Endodermal cell (in vitro differentiated cells): Measurements from ENCODE around the gene FREY1. TPM values are rescaled to one million over a fixed set of nuclear protein-coding genes. Genes with fewer than 3 reads are reported as not detected.

Source experiments
- DNase-seq: peaks from one replicate; pipeline ENCODE4 v3.0.0-alpha.2; 2017
- H3K27ac ChIP-seq: 2 replicates; pipeline ENCODE4 v1.5.1; 2013; ENCODE audit warnings: mild to moderate bottlenecking, low read depth, low read length, moderate library complexity
- H3K27me3 ChIP-seq: 2 replicates; pipeline ENCODE4 v1.6.1; 2013; ENCODE audit warnings: mild to moderate bottlenecking, low read length, moderate library complexity; ENCODE audit not compliant: insufficient read depth, control insufficient read depth, poor library complexity, severe bottlenecking
- H3K36me3 ChIP-seq: 2 replicates; pipeline ENCODE4 v1.7.0; 2013; ENCODE audit warnings: mild to moderate bottlenecking, low read length, moderate library complexity; ENCODE audit not compliant: control insufficient read depth, insufficient read depth
- H3K4me1 ChIP-seq: one replicate; pipeline ENCODE4 v1.7.0; 2013; ENCODE audit warnings: low read length; ENCODE audit not compliant: control insufficient read depth, insufficient read depth
- H3K4me3 ChIP-seq: 2 replicates; pipeline ENCODE4 v1.5.1; 2013; ENCODE audit warnings: mild to moderate bottlenecking, low read length, moderate library complexity
- H3K9ac ChIP-seq: 2 replicates; pipeline ENCODE4 v1.6.1; 2013; ENCODE audit warnings: mild to moderate bottlenecking, low read length, moderate library complexity; ENCODE audit not compliant: poor library complexity, severe bottlenecking; ENCODE audit errors: extremely low read depth
- H3K9me3 ChIP-seq: 2 replicates; pipeline ENCODE4 v1.6.1; 2013; ENCODE audit warnings: mild to moderate bottlenecking, low read length, moderate library complexity; ENCODE audit not compliant: control insufficient read depth
- H3K27ac Mint-ChIP-seq: 2 replicates; pipeline ENCODE4 v1.8.0; 2020; ENCODE audit warnings: mixed read lengths
- H3K27me3 Mint-ChIP-seq: 2 replicates; pipeline ENCODE4 v1.8.0; 2021; ENCODE audit warnings: mild to moderate bottlenecking, mixed read lengths; ENCODE audit not compliant: insufficient read depth
- H3K36me3 Mint-ChIP-seq: 2 replicates; pipeline ENCODE4 v1.8.0; 2020; ENCODE audit warnings: low read depth, mixed read lengths
- H3K4me1 Mint-ChIP-seq: 2 replicates; pipeline ENCODE4 v1.8.0; 2020; ENCODE audit warnings: mixed read lengths
- H3K4me3 Mint-ChIP-seq: 2 replicates; pipeline ENCODE4 v1.8.0; 2020; ENCODE audit warnings: mild to moderate bottlenecking, moderate library complexity, mixed read lengths
- H3K9me3 Mint-ChIP-seq: 2 replicates; pipeline ENCODE4 v1.8.0; 2020; ENCODE audit warnings: mild to moderate bottlenecking, mixed read lengths
- WGBS, 2 experiments: methylation state at CpG; one replicate each; pipeline versions ENCODE4 v1.1.5 to v1.1.7; 2013; ENCODE audit warnings: missing lambda C conversion rate in 2 of 2, mixed read lengths in 1 of 2; ENCODE audit not compliant: insufficient coverage in 1 of 2, insufficient read length in 1 of 2; 5-methylcytosine and 5-hydroxymethylcytosine counted together
- total RNA-seq, 2 donors: library from RNA; stranded (reverse); fragmentation: NEBNext Ultra II Directional in 1 of 2; extraction: Animal tissue kit (Norgen Biotek cat#: 25700) in 1 of 2; gene quantifications; 2 replicates in 1 of 2; 3 replicates in 1 of 2; pipeline ENCODE4 v1.2.1, GENCODE V29; 2021
- TF ChIP-seq, protein P1 (sequence below): fragments of 200-600 bp; sonication (generic); conservative IDR thresholded peaks from 2 replicates; pipeline ENCODE4 v1.5.0; 2021; ENCODE audit warnings: antibody characterized with exemption, mild to moderate bottlenecking

FREY1 gene
- total RNA-seq, 2 donors from 2014 or later, result 1.1 to 1.5 TPM

DNA sequence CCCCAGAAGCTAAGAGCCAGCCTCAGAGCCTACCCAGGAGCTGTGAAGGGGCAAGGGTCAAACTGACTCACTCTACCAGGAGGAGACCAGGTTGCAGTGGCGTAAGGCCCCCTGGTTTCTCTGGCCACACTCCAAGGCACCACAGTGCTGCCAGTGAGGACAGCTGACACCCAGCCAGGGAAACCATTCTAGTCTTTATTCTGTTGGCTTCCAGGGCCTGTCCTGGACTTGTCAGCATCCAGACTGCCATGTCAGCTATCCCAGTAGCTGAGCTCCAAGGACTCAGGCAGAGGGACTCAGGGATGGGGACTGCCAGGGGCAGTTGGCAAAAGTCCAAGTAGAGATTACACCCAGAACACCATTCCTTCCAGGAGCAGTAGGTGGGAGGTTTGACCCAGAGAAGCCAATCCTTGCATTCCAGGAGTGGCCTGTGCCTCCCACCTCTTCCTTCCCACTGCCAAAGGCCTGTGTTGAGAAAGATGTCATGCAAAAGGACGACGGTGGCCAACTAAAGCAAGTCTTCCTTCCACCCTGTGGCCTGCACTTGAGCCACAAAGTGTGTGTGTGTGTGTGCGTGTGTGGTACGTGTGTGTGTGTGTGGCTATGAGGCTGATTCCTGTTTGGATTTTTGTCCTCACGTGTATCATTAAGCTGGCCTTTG is 25.2 kb downstream of the FREY1 start:
- H3K9me3 Mint-ChIP-seq, result no peaks in the 10 kb centered on the region
- H3K27ac Mint-ChIP-seq, result no peak overlapping the region
- no peak for DNase-seq
- 96 to 100% methylated on average over 1 to 4 of the region's 6 CpGs for WGBS, 2 experiments
- H3K4me3 ChIP-seq, result no peak overlapping the region
- H3K9ac ChIP-seq, result no peak overlapping the region
- peaks cover 4% of the 10 kb centered on the region for H3K36me3 Mint-ChIP-seq
- H3K4me1 Mint-ChIP-seq, result peaks cover 4% of the 10 kb centered on the region
- peaks cover 15% of the 10 kb centered on the region for H3K27me3 Mint-ChIP-seq
- H3K27me3 ChIP-seq, result peaks cover 11% of the 10 kb centered on the region
- H3K4me1 ChIP-seq, result no peaks in the 10 kb centered on the region
- TF ChIP-seq, protein P1, sequence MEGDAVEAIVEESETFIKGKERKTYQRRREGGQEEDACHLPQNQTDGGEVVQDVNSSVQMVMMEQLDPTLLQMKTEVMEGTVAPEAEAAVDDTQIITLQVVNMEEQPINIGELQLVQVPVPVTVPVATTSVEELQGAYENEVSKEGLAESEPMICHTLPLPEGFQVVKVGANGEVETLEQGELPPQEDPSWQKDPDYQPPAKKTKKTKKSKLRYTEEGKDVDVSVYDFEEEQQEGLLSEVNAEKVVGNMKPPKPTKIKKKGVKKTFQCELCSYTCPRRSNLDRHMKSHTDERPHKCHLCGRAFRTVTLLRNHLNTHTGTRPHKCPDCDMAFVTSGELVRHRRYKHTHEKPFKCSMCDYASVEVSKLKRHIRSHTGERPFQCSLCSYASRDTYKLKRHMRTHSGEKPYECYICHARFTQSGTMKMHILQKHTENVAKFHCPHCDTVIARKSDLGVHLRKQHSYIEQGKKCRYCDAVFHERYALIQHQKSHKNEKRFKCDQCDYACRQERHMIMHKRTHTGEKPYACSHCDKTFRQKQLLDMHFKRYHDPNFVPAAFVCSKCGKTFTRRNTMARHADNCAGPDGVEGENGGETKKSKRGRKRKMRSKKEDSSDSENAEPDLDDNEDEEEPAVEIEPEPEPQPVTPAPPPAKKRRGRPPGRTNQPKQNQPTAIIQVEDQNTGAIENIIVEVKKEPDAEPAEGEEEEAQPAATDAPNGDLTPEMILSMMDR, result no peak
- no peaks in the 10 kb centered on the region for H3K9me3 ChIP-seq
- no peak overlapping the region for H3K27ac ChIP-seq
- no peak overlapping the region for H3K4me3 Mint-ChIP-seq
- peaks cover 26% of the 10 kb centered on the region for H3K36me3 ChIP-seq

DNA sequence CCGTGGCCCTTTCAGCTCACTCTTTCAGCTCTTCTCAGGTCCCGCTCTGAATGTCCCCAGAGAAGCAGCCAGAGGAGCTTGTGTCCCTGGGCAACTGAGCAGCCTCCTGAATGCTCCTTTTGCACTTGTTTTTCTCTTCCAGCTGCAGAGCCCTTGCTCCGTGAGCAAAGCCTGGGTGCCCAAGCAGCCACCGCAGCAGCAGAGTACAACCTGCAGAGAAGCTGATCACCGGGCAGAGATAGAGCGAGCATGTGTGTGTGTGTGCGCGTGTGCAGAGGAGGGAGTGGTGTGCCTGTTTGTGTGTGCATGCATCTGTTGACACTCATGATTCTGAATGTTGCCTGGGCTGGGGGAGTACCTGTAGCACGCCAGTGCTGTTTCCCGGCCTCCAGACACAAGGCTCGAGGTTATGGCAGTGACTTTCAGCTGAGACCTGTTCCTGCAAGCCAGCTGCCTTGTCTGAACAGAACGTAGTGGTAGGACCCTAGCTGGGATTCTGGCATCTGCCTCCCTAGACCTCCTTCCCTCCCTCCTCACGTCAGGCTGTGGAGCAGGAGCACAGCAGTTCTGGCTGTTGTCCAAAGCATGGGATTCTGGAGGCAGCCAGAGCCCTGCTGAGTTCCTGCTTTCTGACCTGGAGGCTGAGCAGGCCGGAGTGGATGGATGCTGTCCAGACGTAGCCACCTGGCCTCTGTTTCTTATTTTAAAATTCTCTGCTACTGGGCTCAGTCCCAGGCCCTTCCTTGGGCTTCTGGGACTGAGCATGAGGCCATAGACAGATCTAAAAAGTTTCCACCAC is 26.1 kb downstream of the FREY1 start:
- Mint-ChIP-seq H3K27me3 (peaks cover 9% of the 10 kb centered on the region), H3K4me1 (peaks cover 13% of the 10 kb centered on the region), H3K27ac (no peak overlapping the region), H3K4me3 (no peak overlapping the region), H3K36me3 (peaks cover 7% of the 10 kb centered on the region), H3K9me3 (no peaks in the 10 kb centered on the region)
- DNase-seq, result no peak
- Histone ChIP-seq H3K4me1 (peaks cover 5% of the 10 kb centered on the region), H3K36me3 (peaks cover 29% of the 10 kb centered on the region), H3K9me3 (no peaks in the 10 kb centered on the region), H3K27me3 (peaks cover 2% of the 10 kb centered on the region), H3K9ac (no peak overlapping the region), H3K4me3 (no peak overlapping the region), H3K27ac (no peak overlapping the region)
- WGBS, 2 experiments, result 94% methylated on average over 12 to 15 of the region's 15 CpGs
- TF ChIP-seq, protein P1, result no peak

- H3K27me3 Mint-ChIP-seq, result peaks cover 6% of the 10 kb centered on the region
- TF ChIP-seq, protein P1, result no peak
- peaks cover 35% of the 10 kb centered on the region for H3K36me3 ChIP-seq
- H3K9me3 ChIP-seq, result no peaks in the 10 kb centered on the region
- no peaks in the 10 kb centered on the region for H3K9me3 Mint-ChIP-seq
- H3K36me3 Mint-ChIP-seq, result peaks cover 7% of the 10 kb centered on the region
- no peak overlapping the region for H3K27ac ChIP-seq
- H3K4me3 Mint-ChIP-seq, result no peak overlapping the region
- peaks cover 13% of the 10 kb centered on the region for H3K4me1 Mint-ChIP-seq
- WGBS, 2 experiments, result 91% methylated on average over 7 of the region's 7 CpGs
- no peak for DNase-seq
- no peaks in the 10 kb centered on the region for H3K27me3 ChIP-seq
- no peak overlapping the region for H3K9ac ChIP-seq
- H3K4me1 ChIP-seq, result peaks cover 5% of the 10 kb centered on the region
- no peak overlapping the region for H3K4me3 ChIP-seq
- H3K27ac Mint-ChIP-seq, result no peak overlapping the region
Observed at GRCh38 chr11:45879803-45880686, 27.0 kb downstream of the FREY1 start.
